Caco-2 (cell line): ENCODE results near the gene CITED2. TPM values are rescaled to one million over a fixed set of nuclear protein-coding genes. Genes with fewer than 3 reads are reported as not detected.
"Not testable (repeated sequence)": the region's sequence is repeated elsewhere in the genome, so short reads cannot be mapped to it uniquely, and the experiment has no call there.

Experiments
- BruUV-seq: library from RNA; stranded (reverse); fragments of 400-500 nt; replicated peaks from 2 replicates; lab custom pipeline; 2021; lab: Mats Ljungman, UMichigan
- CTCF ChIA-PET: fragments of 300-600 bp; sonication (Branson Sonifier 250); formaldehyde crosslinking; loops from one replicate; lab custom pipeline; 2022; ENCODE audit warnings: antibody characterized with exemption; lab: Charles Lee
- POLR2A ChIA-PET: fragments of 300-600 bp; sonication (Branson Sonifier 250); formaldehyde crosslinking; loops from one replicate; lab custom pipeline; 2022; ENCODE audit warnings: antibody characterized with exemption; lab: Charles Lee
- DNase-seq, 2 experiments: peaks; one replicate each; pipeline versions ENCODE4 v3.0.0 to v3.0.0-alpha.2; 2020 to 2022
- H3K27me3 ChIP-seq: replicated peaks from 2 replicates; pipeline ENCODE4 v1.6.0; 2011; ENCODE audit warnings: low read length; ENCODE audit not compliant: control insufficient read depth, insufficient read depth
- H3K36me3 ChIP-seq: 2 replicates; pipeline ENCODE4 v1.5.1; 2011; ENCODE audit warnings: low read length; ENCODE audit not compliant: control insufficient read depth, insufficient read depth
- H3K4me1 ChIP-seq: fragments of 250-450 bp; sonication (Bioruptor Pico); 2 replicates; pipeline ENCODE4 v1.5.1; 2020; ENCODE audit warnings: mild to moderate bottlenecking
- H3K4me3 ChIP-seq: 2 replicates; pipeline ENCODE4 v1.5.1; 2011; ENCODE audit warnings: low read depth, mild to moderate bottlenecking, control low read depth, low read length
- H3K9me3 ChIP-seq: fragments of 250-450 bp; sonication (Bioruptor Pico); 2 replicates; pipeline ENCODE4 v1.5.1; 2020; ENCODE audit warnings: mild to moderate bottlenecking, moderate library complexity
- H3K27ac Mint-ChIP-seq: one replicate; pipeline ENCODE4 v1.8.0; 2022; ENCODE audit warnings: mixed read lengths; ENCODE audit not compliant: unreplicated experiment
- H3K27me3 Mint-ChIP-seq: one replicate; pipeline ENCODE4 v1.8.0; 2022; ENCODE audit warnings: mixed read lengths; ENCODE audit not compliant: insufficient read depth, unreplicated experiment
- H3K36me3 Mint-ChIP-seq: one replicate; pipeline ENCODE4 v1.8.0; 2022; ENCODE audit warnings: mild to moderate bottlenecking, mixed read lengths; ENCODE audit not compliant: insufficient read depth, unreplicated experiment
- H3K4me1 Mint-ChIP-seq: one replicate; pipeline ENCODE4 v1.8.0; 2022; ENCODE audit warnings: low read depth, mixed read lengths; ENCODE audit not compliant: unreplicated experiment
- H3K4me3 Mint-ChIP-seq: one replicate; pipeline ENCODE4 v1.8.0; 2022; ENCODE audit warnings: mild to moderate bottlenecking, moderate library complexity, mixed read lengths; ENCODE audit not compliant: unreplicated experiment
- H3K9me3 Mint-ChIP-seq: one replicate; pipeline ENCODE4 v1.8.0; 2022; ENCODE audit warnings: mixed read lengths; ENCODE audit not compliant: unreplicated experiment
- intact Hi-C: fragments of 100-400 bp; cut with micrococcal nuclease; formaldehyde crosslinking; loops from one replicate; pipeline ENCODE4 v1.10.0; 2022; ENCODE audit not compliant: unreplicated experiment
- total RNA-seq: library from RNA; stranded (reverse); gene quantifications from 2 replicates; pipeline ENCODE4 v1.2.3, GENCODE V29; 2022
- TF ChIP-seq, protein P1 (sequence below), 2 experiments: fragments of 200-600 bp in 1 of 2; IDR thresholded peaks; 1 replicate in 1 of 2; 2 replicates in 1 of 2; pipeline versions ENCODE4 v1.5.1 to v1.8.0; 2011 to 2022; ENCODE audit warnings: antibody characterized with exemption in 1 of 2, control low read depth in 1 of 2, inconsistent platforms in 1 of 2, low read depth in 1 of 2, low read length in 1 of 2, mild to moderate bottlenecking in 1 of 2, moderate library complexity in 1 of 2; ENCODE audit not compliant: insufficient read depth in 1 of 2, severe bottlenecking in 1 of 2, unreplicated experiment in 1 of 2

Gene CITED2
- total RNA-seq, 1 experiment from 2014 or later, result 78.0 TPM

DNA sequence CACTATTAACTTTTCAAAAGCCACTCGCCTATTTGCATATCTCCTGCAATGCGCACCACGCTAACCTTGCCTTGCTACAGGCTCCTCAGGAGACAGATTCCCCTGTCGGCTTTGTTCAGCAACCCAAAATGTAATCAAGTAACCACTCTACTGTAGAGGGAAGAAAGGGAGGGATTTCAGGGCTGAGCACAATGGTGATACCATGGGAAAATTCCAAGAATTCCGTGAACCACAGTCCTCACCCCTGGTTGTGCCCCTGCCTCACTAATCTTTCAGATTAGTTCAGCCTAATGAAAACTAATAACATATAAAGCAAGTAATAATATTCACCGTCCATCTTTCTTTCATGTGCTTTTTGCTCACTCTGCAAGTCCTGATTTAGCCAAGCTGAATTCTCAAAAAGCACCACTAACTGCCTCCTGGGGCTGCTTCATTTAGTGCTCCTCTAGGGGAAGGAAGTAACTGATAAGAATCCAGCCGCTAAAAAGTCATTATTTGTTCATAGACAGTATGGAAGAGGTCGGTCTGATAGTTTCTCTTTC lies 6.6 kb downstream of the CITED2 start:
- H3K36me3 Mint-ChIP-seq, result peaks cover 29% of the 10 kb centered on the region
- ChIA-PET CTCF (no interaction called here), POLR2A (no interaction called here)
- peak overlapping the region; percentile 53 for H3K4me3 Mint-ChIP-seq
- Histone ChIP-seq H3K4me1 (peaks cover 45% of the 10 kb centered on the region), H3K4me3 (no peak overlapping the region), H3K36me3 (no peaks in the 10 kb centered on the region), H3K27me3 (no peaks in the 10 kb centered on the region), H3K9me3 (no peaks in the 10 kb centered on the region)
- H3K27me3 Mint-ChIP-seq, result no peaks in the 10 kb centered on the region
- H3K9me3 Mint-ChIP-seq, result no peaks in the 10 kb centered on the region
- H3K27ac Mint-ChIP-seq, result peak overlapping the region; percentile 87
- H3K4me1 Mint-ChIP-seq, result peaks cover 22% of the 10 kb centered on the region
- BruUV-seq, result no TSS peak
- DNase-seq, result no peak
- TF ChIP-seq, protein P1, sequence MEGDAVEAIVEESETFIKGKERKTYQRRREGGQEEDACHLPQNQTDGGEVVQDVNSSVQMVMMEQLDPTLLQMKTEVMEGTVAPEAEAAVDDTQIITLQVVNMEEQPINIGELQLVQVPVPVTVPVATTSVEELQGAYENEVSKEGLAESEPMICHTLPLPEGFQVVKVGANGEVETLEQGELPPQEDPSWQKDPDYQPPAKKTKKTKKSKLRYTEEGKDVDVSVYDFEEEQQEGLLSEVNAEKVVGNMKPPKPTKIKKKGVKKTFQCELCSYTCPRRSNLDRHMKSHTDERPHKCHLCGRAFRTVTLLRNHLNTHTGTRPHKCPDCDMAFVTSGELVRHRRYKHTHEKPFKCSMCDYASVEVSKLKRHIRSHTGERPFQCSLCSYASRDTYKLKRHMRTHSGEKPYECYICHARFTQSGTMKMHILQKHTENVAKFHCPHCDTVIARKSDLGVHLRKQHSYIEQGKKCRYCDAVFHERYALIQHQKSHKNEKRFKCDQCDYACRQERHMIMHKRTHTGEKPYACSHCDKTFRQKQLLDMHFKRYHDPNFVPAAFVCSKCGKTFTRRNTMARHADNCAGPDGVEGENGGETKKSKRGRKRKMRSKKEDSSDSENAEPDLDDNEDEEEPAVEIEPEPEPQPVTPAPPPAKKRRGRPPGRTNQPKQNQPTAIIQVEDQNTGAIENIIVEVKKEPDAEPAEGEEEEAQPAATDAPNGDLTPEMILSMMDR (IDR thresholded peaks at IDR 0.05; ENCODE audit: insufficient read depth in 1 of 2, low read depth in 1 of 2, low read length in 1 of 2, severe bottlenecking in 1 of 2, unreplicated experiment in 1 of 2), result no peak
- intact Hi-C loops, result loop anchor here (2.0 kb wide), 1 partner anchor 385 kb away; no protein-coding TSS in a partner anchor

DNA sequence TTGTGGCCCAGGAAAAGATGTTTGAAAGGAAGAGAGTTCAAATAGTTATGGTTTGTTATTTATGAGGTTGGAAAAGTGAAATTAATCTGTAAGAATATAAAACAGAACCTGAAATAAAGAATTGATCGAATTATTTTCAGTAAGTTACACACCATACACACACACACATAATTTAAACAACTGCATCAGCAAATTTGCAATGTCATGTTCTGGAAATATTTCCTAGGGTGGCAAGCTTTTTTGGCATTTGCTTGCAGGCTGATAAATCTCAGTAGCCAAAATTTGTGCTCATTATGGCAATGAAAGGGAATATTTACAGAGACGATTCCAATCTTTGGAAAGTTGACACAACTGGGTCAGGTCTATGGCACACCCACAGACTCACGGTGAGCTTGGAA lies 9.5 kb downstream of the CITED2 start:
- Mint-ChIP-seq H3K27ac (no peak overlapping the region), H3K4me3 (no peak overlapping the region), H3K4me1 (peaks cover 14% of the 10 kb centered on the region), H3K9me3 (no peaks in the 10 kb centered on the region), H3K36me3 (peaks cover 1% of the 10 kb centered on the region), H3K27me3 (no peaks in the 10 kb centered on the region)
- Histone ChIP-seq H3K4me1 (peaks cover 30% of the 10 kb centered on the region), H3K27me3 (no peaks in the 10 kb centered on the region), H3K4me3 (no peak overlapping the region), H3K9me3 (no peaks in the 10 kb centered on the region), H3K36me3 (no peaks in the 10 kb centered on the region)
- no TSS peak for BruUV-seq
- no peak for DNase-seq
- ChIA-PET CTCF (interaction anchor here (0.7 to 1.8 kb wide), 13 partner anchors 9 to 882 kb away, joined by 3 to 63 read pairs (median 3); partner anchors contain the start of gene CITED2), POLR2A (no interaction called here)
- intact Hi-C loops, result loop anchor here (1.0 kb wide), 4 partner anchors 135 to 549 kb away; no protein-coding TSS in a partner anchor
- TF ChIP-seq, protein P1 (IDR thresholded peaks at IDR 0.05; ENCODE audit: insufficient read depth in 1 of 2, low read depth in 1 of 2, low read length in 1 of 2, severe bottlenecking in 1 of 2, unreplicated experiment in 1 of 2), result no peak

DNA sequence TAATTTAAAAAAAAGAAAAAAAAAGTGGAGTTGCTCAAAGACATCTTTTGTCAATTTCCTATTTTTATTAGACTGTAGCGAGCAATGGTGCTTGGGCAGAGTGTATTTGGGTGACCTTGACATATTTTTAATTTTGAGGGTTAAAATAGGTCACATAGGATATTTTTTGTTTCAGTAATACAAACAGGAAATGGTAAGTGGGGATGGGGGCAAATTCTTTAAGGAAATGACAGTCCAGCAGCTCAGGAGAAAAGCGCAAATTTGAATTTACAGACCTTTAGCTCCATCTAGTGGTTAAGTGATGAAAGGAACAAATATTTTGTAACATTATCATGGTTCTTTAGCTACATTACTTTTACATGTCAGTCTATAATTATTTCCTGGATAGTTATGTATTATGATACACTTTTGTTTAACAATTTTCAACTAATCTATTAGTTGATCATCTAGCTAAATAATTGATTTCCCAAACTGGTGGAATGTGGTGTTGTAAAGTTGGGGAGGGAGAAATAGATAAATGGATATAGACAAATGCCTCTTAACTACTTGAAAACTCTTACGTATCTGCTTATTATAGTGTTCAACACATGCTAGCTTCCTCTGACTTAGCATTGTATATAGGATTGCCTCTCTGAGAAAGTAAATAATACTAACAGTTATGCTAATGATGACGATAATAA lies 10.0 kb downstream of the CITED2 start:
- H3K4me1 Mint-ChIP-seq, result peaks cover 12% of the 10 kb centered on the region
- POLR2A ChIA-PET, result no interaction called here
- Histone ChIP-seq H3K9me3 (no peaks in the 10 kb centered on the region), H3K27me3 (no peaks in the 10 kb centered on the region), H3K4me3 (no peak overlapping the region), H3K36me3 (no peaks in the 10 kb centered on the region), H3K4me1 (peaks cover 24% of the 10 kb centered on the region)
- H3K36me3 Mint-ChIP-seq, result no peaks in the 10 kb centered on the region
- no peak overlapping the region for H3K4me3 Mint-ChIP-seq
- H3K9me3 Mint-ChIP-seq, result no peaks in the 10 kb centered on the region
- H3K27ac Mint-ChIP-seq, result no peak overlapping the region
- intact Hi-C loops, result loop anchor here (1.0 kb wide), 4 partner anchors 134 to 548 kb away; no protein-coding TSS in a partner anchor
- BruUV-seq, result no TSS peak
- TF ChIP-seq, protein P1 (IDR thresholded peaks at IDR 0.05; ENCODE audit: insufficient read depth in 1 of 2, low read depth in 1 of 2, low read length in 1 of 2, severe bottlenecking in 1 of 2, unreplicated experiment in 1 of 2), result peak; percentile 34 to 81
- DNase-seq, result peak in 1 of 2 experiments; percentile 47
- CTCF ChIA-PET, result interaction anchor here (0.7 to 1.8 kb wide), 13 partner anchors 10 to 626 kb away, joined by 3 to 63 read pairs (median 3); partner anchors contain the start of gene CITED2
- no peaks in the 10 kb centered on the region for H3K27me3 Mint-ChIP-seq

DNA sequence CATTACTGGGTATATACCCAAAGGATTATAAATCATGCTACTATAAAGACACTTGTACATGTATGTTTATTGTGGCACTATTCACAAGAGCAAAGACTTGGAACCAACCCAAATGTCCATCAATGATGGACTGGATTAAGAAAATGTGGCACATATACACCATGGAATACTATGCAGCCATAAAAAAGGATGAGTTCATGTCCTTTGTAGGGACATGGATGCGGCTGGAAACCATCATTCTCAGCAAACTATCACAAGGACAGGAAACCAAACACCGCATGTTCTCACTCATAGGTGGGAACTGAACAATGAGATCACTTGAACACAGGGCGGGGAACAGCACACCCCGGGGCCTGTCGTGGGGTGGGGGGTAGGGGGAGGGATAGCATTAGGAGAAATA lies 10.7 kb downstream of the CITED2 start:
- peaks cover 18% of the 10 kb centered on the region for H3K4me1 ChIP-seq
- not testable (repeated sequence) for H3K36me3 Mint-ChIP-seq

More for the DNA sequence above, 10.7 kb downstream of the CITED2 start:
- intact Hi-C loops, result loop anchor here (1.0 kb wide), 4 partner anchors 133 to 547 kb away; no protein-coding TSS in a partner anchor
- H3K9me3 ChIP-seq, POLR2A ChIA-PET, H3K9me3 Mint-ChIP-seq, DNase-seq, BruUV-seq, H3K27me3 ChIP-seq, H3K36me3 ChIP-seq, H3K27ac Mint-ChIP-seq, H3K27me3 Mint-ChIP-seq, H3K4me3 ChIP-seq, H3K4me3 Mint-ChIP-seq: not testable (repeated sequence)
- peaks cover 12% of the 10 kb centered on the region for H3K4me1 Mint-ChIP-seq
- CTCF ChIA-PET, result interaction anchor here (0.7 to 1.8 kb wide), 8 partner anchors 106 to 239 kb away, joined by 3 to 63 read pairs (median 6); no protein-coding TSS in a partner anchor
